ENCODE data around the gene MT2A. TPM values are rescaled to one million over a fixed set of nuclear protein-coding genes. Genes with fewer than 3 reads are reported as not detected.
A peak's percentile ranks its signal among the peaks of the same experiment; 100 is the strongest.

Gene MT2A
- total and polyA plus RNA-seq, 2 of the 13 experiments (the other 11 are each of a cell fraction or from before 2014, with no cell fraction given), result 135 to 371 TPM

DNA sequence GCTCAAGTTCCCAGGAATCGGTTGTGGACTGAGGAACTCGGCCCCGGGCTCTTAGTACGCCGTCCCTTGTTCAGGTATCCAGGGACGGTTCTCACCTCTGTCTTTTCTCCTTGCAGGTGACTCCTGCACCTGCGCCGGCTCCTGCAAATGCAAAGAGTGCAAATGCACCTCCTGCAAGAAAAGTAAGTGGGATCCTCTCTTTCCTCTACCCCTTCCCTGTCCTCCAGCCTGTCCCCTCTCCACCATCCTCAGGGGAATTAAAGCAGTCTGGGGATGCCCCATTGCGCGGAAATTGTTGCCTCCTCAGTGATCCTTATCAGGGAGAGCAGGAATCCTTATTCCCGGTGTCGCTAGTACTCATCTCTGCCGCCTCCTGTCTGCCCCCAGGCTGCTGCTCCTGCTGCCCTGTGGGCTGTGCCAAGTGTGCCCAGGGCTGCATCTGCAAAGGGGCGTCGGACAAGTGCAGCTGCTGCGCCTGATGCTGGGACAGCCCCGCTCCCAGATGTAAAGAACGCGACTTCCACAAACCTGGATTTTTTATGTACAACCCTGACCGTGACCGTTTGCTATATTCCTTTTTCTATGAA, 585 bp downstream of the MT2A start (continued):
- no peak for TF ChIP-seq IRF2 (CRISPR knock-in tag; IDR thresholded peaks at IDR 0.05)
- TF ChIP-seq ZNF879 (CRISPR knock-in tag; IDR thresholded peaks at IDR 0.05), result no peak
- no peak for TF ChIP-seq MBD4 (IDR thresholded peaks at IDR 0.05; ENCODE audit: borderline replicate concordance, low read length)
- TF ChIP-seq SNAI1 (CRISPR knock-in tag; IDR thresholded peaks at IDR 0.05; ENCODE audit: borderline replicate concordance), result peak; percentile 68; the same call in 1 of the 2 replicates
- peak; percentile 2 for TF ChIP-seq HNRNPH1 (optimal IDR thresholded peaks at IDR 0.05; ENCODE audit: low read depth, low read length)
- TF ChIP-seq MTA1 (CRISPR knock-in tag; IDR thresholded peaks at IDR 0.05; ENCODE audit: borderline replicate concordance), result 0 out of 2 replicates have a peak, but pooled peaks have one; percentile 26
- peak; percentile 52; the same call in 1 of the 2 replicates for TF ChIP-seq ZNF232 (CRISPR knock-in tag; IDR thresholded peaks at IDR 0.05; ENCODE audit: borderline replicate concordance)
- TF ChIP-seq RARA (CRISPR knock-in tag; IDR thresholded peaks at IDR 0.05), result no peak
- TF ChIP-seq ATF1 (CRISPR knock-in tag; IDR thresholded peaks at IDR 0.05), result no peak
- no peak for TF ChIP-seq AHDC1 (CRISPR knock-in tag; IDR thresholded peaks at IDR 0.05; ENCODE audit: borderline replicate concordance)
- TF ChIP-seq, protein P1, sequence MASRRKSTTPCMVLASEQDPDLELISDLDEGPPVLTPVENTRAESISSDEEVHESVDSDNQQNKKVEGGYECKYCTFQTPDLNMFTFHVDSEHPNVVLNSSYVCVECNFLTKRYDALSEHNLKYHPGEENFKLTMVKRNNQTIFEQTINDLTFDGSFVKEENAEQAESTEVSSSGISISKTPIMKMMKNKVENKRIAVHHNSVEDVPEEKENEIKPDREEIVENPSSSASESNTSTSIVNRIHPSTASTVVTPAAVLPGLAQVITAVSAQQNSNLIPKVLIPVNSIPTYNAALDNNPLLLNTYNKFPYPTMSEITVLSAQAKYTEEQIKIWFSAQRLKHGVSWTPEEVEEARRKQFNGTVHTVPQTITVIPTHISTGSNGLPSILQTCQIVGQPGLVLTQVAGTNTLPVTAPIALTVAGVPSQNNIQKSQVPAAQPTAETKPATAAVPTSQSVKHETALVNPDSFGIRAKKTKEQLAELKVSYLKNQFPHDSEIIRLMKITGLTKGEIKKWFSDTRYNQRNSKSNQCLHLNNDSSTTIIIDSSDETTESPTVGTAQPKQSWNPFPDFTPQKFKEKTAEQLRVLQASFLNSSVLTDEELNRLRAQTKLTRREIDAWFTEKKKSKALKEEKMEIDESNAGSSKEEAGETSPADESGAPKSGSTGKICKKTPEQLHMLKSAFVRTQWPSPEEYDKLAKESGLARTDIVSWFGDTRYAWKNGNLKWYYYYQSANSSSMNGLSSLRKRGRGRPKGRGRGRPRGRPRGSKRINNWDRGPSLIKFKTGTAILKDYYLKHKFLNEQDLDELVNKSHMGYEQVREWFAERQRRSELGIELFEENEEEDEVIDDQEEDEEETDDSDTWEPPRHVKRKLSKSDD (CRISPR knock-in tag; IDR thresholded peaks at IDR 0.05; ENCODE audit: low read depth), result 0 out of 2 replicates have a peak, but pooled peaks have one; percentile 21
- TF ChIP-seq GABPA (IDR thresholded peaks at IDR 0.05; ENCODE audit: low read depth, low read length), result no peak
- TF ChIP-seq GABPA (CRISPR knock-in tag; IDR thresholded peaks at IDR 0.05; ENCODE audit: low read depth), result no peak
- no peak for TF ChIP-seq NFYC (CRISPR knock-in tag; IDR thresholded peaks at IDR 0.05)
- TF ChIP-seq ZSCAN29 (CRISPR knock-in tag; conservative IDR thresholded peaks at IDR 0.05), result peak; percentile 10; the same call in 1 of the 2 replicates
- TF ChIP-seq ZNF317 (CRISPR knock-in tag; IDR thresholded peaks at IDR 0.05), result 0 out of 2 replicates have a peak, but pooled peaks have one; percentile 8
- TF ChIP-seq HOXA5 (CRISPR knock-in tag; IDR thresholded peaks at IDR 0.05), result no peak
- TF ChIP-seq ZMYM3 (CRISPR knock-in tag; IDR thresholded peaks at IDR 0.05), result no peak
- TF ChIP-seq GLMP (CRISPR knock-in tag; IDR thresholded peaks at IDR 0.05; ENCODE audit: borderline replicate concordance), result no peak
- TF ChIP-seq, protein P2, sequence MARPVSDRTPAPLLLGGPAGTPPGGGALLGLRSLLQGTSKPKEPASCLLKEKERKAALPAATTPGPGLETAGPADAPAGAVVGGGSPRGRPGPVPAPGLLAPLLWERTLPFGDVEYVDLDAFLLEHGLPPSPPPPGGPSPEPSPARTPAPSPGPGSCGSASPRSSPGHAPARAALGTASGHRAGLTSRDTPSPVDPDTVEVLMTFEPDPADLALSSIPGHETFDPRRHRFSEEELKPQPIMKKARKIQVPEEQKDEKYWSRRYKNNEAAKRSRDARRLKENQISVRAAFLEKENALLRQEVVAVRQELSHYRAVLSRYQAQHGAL (CRISPR knock-in tag; IDR thresholded peaks at IDR 0.05; ENCODE audit: not compliant biosample characterization), result peak; percentile 14
